GM12874 (cell line): Measurements from ENCODE around the gene SLC26A1.

ENCODE experiments used
- CTCF ChIP-seq: IDR thresholded peaks from 2 replicates; pipeline ENCODE4 v1.5.1; 2011; ENCODE audit warnings: low read depth, mild to moderate bottlenecking, control low read depth, low read length, moderate library complexity; ENCODE audit not compliant: insufficient read depth

Gene SLC26A1

GRCh38 chr4:1003271-1004070, 10.3 kb upstream of the SLC26A1 start:
- no peak for TF ChIP-seq CTCF

GRCh38 chr4:1002631-1003251, 9.5 kb upstream of the SLC26A1 start:
- no peak for TF ChIP-seq CTCF

- TF ChIP-seq CTCF, result no peak
Observed at GRCh38 chr4:1002131-1002630, 9.0 kb upstream of the SLC26A1 start.

GRCh38 chr4:1001561-1002130, 8.4 kb upstream of the SLC26A1 start:
- no peak for TF ChIP-seq CTCF

- TF ChIP-seq CTCF, result no peak
Observed at GRCh38 chr4:1000686-1001260, 7.6 kb upstream of the SLC26A1 start.

GRCh38 chr4:999882-1000425, 6.8 kb upstream of the SLC26A1 start:
- TF ChIP-seq CTCF, result no peak
